AG09319 (cell line): ENCODE measurements around the gene RPS2.
A peak's percentile ranks its signal among the peaks of the same experiment; 100 is the strongest.
"Not testable (repeated sequence)": the region's sequence is repeated elsewhere in the genome, so short reads cannot be mapped to it uniquely, and the experiment has no call there.

ENCODE experiments used
- DNase-seq: peaks from one replicate; pipeline ENCODE4 v3.0.0-alpha.2; 2010; ENCODE audit warnings: low read depth; ENCODE audit errors: extremely low read depth
- TF ChIP-seq, protein P1 (sequence below): IDR thresholded peaks from 2 replicates; pipeline ENCODE4 v1.5.1; 2011; ENCODE audit warnings: low read depth, mild to moderate bottlenecking, inconsistent platforms, low read length, moderate library complexity

RPS2 gene

DNA sequence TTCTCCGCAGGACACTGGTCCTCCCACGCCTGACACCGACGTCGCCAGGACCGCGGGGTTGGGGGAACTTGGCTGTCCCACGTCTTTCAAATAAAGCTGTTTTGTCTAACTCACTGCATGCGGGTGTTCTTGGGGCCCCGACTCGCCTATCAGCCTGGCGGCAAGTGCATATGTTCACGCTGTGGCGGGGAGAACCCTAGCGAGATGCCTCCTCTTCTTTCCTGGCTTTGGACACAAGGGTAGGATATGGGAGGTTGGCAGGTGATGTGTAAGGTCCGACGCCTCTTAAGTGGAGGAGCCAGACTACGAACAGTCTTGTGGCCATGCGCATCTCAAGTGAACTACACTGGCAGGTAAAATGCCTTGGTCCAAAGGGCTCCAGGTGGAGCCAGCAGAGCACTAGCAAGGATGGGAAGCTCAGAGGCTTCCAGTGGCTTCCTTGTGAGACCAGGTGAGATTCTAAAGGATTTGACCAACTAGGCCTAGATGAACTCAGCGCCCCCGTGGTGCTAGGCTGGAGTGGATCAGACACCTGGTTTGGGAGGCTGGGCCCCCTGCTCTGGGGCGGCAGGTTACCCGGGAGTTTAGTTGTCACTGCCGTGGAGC is 873 bp upstream of the RPS2 start:
- DNase-seq = no peak

DNA sequence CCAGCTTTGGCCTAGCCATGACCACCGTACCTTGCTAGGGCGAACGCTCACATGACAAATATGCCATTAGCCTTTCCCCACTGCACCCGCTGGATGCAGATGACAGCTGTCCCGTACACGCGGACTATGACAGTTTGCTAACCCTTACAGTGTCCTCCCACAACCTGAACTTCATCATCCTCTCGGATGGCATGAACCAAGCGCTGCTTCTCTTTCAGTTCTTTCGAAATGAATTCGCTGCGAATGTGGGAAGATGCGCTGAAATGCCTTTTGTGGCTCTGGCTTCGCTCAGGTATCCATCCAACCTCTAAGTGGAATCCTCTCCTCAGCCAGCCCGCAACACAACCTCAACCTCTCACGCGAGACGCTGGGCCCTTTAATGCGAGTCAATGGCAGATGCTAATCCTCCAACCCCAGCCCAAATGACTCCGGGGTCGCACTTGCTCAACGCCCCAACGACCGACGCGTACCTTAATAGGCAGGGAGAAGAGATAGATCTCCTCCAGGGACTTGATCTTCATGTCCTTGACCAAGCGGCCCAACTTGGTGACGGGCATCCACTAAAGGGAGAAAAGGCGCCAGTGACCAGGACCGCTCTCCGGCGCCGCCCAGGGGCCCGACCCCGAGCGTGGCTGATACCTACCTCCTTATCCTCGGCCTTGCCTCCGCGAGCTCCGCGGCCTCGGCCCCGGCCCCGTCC is 670 bp downstream of the RPS2 start:
- no peak for DNase-seq
- TF ChIP-seq, protein P1, sequence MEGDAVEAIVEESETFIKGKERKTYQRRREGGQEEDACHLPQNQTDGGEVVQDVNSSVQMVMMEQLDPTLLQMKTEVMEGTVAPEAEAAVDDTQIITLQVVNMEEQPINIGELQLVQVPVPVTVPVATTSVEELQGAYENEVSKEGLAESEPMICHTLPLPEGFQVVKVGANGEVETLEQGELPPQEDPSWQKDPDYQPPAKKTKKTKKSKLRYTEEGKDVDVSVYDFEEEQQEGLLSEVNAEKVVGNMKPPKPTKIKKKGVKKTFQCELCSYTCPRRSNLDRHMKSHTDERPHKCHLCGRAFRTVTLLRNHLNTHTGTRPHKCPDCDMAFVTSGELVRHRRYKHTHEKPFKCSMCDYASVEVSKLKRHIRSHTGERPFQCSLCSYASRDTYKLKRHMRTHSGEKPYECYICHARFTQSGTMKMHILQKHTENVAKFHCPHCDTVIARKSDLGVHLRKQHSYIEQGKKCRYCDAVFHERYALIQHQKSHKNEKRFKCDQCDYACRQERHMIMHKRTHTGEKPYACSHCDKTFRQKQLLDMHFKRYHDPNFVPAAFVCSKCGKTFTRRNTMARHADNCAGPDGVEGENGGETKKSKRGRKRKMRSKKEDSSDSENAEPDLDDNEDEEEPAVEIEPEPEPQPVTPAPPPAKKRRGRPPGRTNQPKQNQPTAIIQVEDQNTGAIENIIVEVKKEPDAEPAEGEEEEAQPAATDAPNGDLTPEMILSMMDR = no peak

More for the DNA sequence above, 873 bp upstream of the RPS2 start:
- TF ChIP-seq, protein P1 = no peak

DNA sequence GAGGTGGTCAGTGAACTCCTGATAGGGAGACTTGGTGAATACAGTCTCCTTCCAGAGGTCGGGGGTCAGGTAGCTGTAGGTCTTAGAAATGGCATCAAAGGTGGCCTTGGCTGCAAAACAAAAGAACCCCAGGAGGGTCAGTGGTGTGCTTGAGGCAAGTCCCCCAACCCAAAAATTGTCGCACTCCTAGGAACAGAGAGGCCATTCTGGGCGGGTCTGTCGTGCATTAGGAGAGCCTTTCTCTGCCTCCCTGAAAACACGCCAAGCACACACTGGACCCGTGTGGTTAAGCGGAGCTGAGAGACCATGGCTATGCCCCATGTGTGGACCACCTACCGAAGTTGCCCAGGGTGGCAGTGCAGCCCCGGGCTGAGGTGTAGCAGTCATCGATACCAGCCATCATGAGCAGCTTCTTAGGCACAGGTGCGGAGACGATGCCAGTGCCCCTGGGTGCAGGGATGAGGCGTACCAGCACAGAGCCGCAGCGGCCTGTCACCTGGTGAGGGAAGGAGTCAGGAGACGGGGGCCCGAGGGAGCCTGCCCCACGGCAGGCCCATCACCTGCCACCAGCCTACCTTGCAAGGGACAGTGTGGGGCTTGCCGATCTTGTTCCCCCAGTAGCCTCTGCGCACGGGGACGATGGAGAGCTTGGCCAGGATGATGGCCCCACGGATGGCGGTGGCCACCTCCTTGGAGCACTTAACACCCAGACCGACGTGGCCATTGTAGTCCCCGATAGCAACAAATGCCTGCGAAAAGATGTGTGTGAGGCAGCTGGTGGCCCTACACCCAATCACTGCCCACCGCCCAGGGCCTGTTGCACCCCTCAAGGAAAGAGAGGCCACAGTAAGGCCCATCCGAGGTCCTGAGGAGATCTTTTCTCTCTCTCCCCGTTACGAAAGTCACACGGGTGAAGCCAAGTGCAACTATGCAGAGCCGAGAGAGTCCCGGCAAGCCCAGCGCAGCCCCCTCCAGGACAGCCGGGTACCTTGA is 2.2 kb downstream of the RPS2 start:
- not testable (repeated sequence) for DNase-seq

DNA sequence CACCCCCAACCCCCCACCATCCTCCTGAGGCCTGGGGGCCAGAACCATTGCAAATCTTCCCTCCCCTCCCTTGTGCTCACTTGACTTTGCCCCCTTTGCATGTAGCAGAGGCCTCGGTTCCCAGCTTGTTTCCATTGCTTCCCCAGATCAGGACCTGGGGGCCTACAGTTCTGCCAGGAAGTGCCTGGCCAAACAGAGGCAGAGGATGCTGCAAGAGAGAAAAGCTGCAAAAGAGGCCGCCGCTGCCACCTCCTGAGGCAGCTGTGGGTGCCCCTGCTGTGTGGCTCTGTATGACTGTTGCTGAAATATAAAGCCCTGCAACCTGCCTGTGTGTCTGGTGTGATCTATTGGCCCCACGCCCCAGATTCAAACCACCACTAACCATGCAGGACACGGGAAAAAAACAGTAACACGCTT is 3.0 kb downstream of the RPS2 start:
- no peak for DNase-seq
- TF ChIP-seq, protein P1 = no peak

DNA sequence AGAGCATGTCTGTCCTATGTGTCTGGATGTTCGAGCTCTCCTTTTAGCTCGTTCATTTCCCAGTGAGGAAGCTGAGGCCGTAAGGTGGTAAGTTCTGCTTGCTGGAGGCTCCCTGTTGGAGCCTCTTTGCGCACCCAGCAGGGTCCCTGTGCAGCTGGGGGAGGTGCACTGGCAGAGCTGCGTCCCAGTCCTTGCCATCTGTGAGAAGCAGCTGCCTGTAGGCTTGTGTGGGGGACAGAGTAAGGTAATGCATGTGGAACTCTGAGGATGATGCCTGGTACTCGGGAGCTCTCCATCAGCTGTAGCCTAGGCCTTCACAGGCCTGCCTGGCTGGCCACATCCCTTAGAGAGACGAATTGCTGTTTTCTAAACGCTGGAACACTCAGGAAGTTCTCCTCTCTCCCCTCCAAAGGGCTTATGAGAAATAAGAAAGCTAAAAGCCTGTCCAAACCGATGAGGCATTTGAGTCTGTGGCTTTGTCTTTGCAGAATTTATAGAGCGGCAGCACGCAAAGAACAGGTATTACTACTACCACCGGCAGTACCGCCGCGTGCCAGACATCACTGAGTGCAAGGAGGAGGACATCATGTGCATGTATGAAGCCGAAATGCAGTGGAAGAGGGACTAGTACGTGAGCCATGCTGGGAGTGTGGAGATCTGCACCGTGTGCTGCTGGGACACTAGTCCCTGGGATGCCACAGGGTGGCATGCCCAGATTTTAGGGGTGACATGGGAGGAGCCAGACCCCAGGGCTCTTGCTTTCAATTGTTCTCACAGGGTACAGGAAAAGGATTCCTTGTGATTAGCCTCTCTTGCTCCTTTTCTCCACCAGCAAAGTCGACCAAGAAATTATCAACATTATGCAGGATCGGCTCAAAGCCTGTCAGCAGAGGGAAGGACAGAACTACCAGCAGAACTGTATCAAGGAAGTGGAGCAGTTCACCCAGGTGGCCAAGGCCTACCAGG is 3.7 kb downstream of the RPS2 start:
- DNase-seq = no peak
- TF ChIP-seq, protein P1 = no peak

DNA sequence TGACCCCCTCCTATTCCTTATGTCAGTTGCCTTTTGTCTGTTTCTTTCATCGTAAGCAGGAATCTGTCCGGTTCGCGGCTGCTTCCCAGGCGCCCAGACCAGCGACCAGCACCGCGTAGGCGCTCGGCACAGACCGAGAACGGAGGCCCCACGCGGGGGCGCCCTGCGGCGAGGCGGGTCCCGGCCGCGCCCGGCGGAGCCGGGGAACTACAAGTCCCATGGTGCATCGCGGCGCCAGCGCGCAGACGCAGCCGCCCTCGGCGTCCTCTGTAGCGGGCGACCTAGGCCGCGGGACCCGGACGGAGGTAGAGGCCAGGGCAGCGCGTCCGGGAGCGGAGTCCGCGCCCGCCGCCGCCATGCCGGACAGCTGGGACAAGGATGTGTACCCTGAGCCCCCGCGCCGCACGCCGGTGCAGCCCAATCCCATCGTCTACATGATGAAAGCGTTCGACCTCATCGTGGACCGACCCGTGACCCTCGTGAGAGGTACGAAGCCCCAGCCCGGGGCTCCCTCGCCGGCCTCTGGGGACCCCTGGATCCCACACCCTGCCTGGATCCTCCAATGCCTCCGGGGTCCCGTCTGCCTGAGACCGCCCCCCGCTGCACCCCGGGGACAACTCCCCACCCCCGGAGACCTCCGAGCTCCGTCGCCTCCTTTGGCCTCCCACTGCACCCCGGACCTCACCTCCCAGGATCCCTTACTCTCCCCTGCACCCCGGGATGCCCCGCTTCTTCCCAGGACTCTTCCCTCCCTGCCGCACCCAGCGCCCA is 5.2 kb downstream of the RPS2 start, which contains the start of gene NDUFB10:
Gene NDUFB10, plus strand, starts transcription at position 270 of the 771 bp plus-strand sequence. Its CDS starts 87 bp downstream, at position 357.
- TF ChIP-seq, protein P1 = peak; percentile 47

More for the DNA sequence above, 5.2 kb downstream of the RPS2 start, which contains the start of gene NDUFB10:
- peak; percentile 76 for DNase-seq
